NCI-H2196 (cell line): ENCODE data around the gene DNHD1.

ENCODE experiments used
- DNase-seq: peaks from one replicate; lab custom pipeline; 2025; ENCODE audit not compliant: unreplicated experiment; lab: John Stamatoyannopoulos, UW

Gene DNHD1

DNA sequence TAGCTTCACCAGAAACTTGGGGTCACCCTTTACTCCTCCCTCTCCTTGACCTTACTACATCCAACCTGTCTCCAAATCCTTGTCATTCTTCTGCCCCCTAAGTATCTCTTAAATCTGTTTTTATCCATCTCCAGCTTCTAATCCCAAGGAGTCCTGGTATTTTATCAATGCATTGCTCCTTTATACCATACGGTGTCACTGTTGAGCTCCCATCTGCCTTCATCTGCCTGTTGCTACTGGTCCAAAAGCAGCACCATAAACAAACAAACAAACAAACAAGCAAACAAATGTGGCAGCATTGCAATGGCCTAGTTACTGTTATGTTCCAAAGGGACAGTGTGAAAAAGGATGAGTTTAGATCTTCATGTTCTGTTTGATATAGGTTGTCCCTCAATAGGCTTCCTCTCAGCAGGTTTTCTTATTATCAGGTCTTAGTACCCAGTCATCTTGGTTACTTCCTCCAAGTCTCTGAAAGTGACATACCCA lies 34.2 kb downstream of the DNHD1 start:
- peak; percentile 44 for DNase-seq

DNA sequence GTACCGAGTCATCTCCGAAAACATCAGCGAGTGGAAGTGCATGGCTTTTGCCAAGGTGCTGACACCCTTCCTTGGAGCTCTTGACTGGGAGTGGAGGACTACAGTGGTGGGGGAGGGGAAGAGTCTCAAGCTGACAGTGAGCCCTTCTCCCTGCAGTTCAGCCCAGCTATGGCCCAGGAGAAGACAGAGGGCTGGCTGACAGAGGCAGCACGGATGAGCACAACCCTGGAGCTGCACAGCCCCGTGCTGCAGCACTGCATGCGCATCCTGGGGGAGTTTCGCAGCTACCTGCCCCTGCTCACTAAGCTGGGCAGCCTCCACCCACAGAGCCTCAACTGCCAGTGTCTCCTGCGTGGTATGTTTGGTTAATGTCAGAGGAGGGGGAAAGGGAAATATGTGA lies 41.4 kb downstream of the DNHD1 start:
- no peak for DNase-seq

- no peak for DNase-seq
Measured at GRCh38 chr11:6538945-6539344, 41.9 kb downstream of the DNHD1 start.

- DNase-seq, result no peak
Measured at GRCh38 chr11:6539748-6540268, 42.7 kb downstream of the DNHD1 start.

DNA sequence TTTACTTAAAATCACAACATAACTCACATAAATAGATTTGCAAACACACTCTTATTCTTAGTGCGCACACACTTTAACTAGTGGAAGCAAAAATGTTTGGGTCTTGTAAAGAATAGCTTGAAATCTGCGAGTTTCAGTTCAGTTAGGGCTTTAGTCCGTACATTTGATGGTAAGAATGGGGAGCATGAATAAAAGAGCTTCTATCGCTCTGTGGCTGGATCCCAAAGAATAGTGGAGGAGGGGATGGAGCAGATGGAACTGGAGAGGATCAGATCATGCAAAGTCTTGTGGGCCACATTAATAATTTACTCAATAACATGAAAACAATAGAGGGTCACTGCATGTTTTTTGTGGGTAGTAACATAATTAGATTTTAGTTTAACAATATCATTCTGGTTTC lies 44.3 kb downstream of the DNHD1 start:
- DNase-seq, result no peak

DNA sequence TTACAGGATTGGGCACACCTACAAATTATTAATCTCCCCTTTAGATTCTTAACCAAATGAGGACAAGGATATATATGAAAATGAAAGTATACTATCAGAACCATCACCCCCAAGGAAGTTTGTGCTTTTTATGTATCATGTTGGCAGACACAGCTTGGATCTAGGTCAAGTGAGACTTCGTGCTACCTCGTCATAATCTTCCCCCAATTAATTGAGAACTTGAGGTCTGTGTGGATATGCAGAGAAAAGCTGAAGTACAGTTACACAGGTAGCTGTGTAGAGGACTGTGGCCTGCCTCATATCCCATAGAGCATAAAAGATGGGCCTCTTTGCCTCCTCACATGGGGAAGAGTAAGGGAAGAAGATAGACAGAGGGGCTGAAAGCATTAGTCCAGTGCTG lies 45.6 kb downstream of the DNHD1 start:
- no peak for DNase-seq

- DNase-seq, result no peak
Measured at GRCh38 chr11:6544921-6545850, 48.1 kb downstream of the DNHD1 start.

GRCh38 chr11:6545917-6546605 lies 49.0 kb downstream of the DNHD1 start:
- no peak for DNase-seq

- no peak for DNase-seq
Measured at GRCh38 chr11:6546735-6547134, 49.7 kb downstream of the DNHD1 start.

- DNase-seq, result no peak
Measured at GRCh38 chr11:6547177-6547576, 50.1 kb downstream of the DNHD1 start.

DNA sequence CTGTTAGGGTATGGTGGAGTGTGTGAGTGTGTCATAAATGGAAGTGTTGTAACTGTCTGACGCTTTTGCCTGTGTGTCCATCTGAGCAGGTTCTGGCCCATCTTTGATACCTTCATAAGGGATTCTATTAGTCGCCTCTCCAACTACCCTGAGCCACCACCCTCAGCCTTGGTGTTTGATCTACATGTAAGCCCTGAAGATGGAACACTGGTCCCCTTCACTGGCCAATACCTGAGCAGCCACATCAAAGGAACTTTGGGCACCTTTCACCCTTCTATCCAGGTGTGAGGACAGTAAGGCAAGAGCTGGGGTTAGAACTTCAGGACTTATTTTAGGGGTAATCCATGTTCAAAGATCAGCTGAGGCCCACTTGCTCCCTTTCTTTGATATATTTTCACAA lies 51.0 kb downstream of the DNHD1 start:
- no peak for DNase-seq

DNA sequence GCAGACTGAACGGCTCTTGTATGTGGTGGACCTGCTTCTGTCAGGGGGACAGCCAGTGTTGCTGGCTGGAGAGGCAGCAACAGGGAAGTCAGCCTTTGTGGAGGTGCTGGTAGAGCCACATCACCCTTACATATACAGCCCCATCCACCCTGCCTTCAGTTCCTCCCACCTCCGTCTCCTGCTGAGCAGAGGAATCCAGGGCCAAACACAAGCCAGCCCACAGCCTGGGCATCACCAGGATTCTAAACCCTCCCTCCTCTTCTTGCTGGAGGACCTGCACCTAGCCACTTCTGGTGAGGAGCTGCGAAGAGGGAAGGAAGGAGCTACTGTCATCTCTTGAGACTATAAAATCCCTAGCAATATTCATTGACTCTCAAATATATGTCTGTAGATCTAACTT lies 51.6 kb downstream of the DNHD1 start:
- no peak for DNase-seq

DNA sequence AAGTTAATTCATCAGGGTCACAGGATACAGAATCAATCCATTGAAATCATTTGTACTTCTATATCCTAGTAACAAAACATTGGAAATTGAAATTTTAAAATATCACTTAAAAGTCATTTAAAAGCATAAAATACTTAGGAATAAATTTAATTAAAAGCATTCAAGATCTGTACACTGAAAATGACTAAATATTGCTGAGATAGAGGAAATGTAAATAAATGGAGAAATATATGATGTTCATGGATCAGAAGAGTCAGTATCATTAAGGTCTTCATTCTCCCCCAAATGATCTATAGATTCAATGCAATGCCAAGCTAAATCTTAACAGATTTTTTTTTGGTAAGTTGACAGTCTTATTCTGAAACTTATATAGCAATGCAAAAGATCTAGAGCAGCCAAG lies 56.6 kb downstream of the DNHD1 start:
- no peak for DNase-seq

GRCh38 chr11:6554828-6555706 lies 58.0 kb downstream of the DNHD1 start:
- DNase-seq, result no peak

GRCh38 chr11:6556139-6556949 lies 59.3 kb downstream of the DNHD1 start:
- no peak for DNase-seq

DNA sequence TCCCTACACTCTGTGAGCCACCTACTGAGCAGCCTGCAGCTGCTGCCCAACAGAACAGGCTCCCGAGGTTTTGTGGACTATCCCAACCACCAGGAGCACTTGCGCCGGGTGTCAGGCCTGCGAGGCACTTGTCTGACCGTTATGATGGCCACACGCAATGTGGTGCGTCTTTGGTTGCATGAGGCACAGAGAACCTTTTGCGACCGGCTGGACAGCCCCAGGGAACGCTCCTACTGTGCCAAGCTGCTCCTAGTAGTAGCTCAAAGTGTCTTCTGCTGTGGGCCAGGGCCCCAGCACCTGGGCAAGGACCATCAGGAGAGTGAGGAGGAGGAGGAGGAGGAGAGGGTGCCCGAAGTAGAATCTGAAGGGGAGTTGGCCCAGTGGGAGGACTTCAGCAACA lies 60.0 kb downstream of the DNHD1 start:
- no peak for DNase-seq

- no peak for DNase-seq
Measured at GRCh38 chr11:6557761-6558674, 60.9 kb downstream of the DNHD1 start.

GRCh38 chr11:6559369-6559768 lies 62.3 kb downstream of the DNHD1 start:
- no peak for DNase-seq

DNA sequence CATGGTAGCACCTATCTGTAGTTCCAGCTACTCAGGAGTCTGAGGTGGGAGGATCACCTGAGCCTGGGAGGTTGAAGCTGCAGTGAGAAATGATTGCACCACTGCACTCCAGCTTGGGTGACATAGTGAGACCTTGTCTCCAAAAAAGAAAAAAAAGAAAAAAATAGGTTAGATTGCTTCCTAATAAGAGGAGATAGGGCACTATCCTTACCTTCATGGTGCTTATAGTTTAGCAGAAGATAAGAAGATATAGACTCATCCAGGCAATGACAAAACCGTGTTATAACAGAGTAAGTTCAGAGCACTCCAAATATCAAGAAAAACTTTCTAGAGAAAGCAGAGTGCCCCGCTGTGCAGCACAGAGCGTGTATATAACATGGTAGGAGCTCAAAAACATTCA lies 64.2 kb downstream of the DNHD1 start:
- DNase-seq, result no peak
